DND-41 (cell line): ENCODE measurements around the gene NAP1L4.

ENCODE experiments used
- EZH2 ChIP-seq: IDR thresholded peaks from 3 replicates; pipeline ENCODE4 v1.6.1; 2012; ENCODE audit warnings: borderline replicate concordance, low read depth, mild to moderate bottlenecking, moderate library complexity, low read length, inconsistent platforms; ENCODE audit not compliant: severe bottlenecking
- TF ChIP-seq, protein P1 (sequence below): IDR thresholded peaks from 2 replicates; pipeline ENCODE4 v1.5.1; 2012; ENCODE audit warnings: borderline replicate concordance, low read length, moderate library complexity, mild to moderate bottlenecking; ENCODE audit not compliant: poor library complexity, severe bottlenecking; ENCODE audit errors: extremely low read depth

DNA sequence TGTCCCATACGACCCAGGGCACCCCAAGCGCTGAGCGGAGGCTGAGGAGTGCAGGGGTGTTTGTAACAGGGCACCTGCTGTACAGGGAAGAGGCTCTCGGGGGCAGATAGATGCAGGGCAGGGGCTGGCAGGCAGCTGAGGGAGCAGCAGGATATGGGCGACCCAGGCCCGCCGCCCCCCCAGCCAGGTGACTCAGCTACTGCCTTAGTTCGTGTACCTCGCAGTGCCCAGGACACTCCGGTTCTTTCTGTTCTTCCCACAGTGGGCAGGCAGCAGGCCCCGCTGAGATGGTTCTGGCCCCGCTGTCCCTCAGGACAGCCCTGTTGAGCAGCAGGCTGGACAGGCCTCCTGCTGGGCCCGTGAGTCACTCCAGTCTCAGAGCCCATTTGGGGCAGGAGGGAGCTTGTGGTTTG, 79.1 kb downstream of the NAP1L4 start:
- TF ChIP-seq, protein P1, sequence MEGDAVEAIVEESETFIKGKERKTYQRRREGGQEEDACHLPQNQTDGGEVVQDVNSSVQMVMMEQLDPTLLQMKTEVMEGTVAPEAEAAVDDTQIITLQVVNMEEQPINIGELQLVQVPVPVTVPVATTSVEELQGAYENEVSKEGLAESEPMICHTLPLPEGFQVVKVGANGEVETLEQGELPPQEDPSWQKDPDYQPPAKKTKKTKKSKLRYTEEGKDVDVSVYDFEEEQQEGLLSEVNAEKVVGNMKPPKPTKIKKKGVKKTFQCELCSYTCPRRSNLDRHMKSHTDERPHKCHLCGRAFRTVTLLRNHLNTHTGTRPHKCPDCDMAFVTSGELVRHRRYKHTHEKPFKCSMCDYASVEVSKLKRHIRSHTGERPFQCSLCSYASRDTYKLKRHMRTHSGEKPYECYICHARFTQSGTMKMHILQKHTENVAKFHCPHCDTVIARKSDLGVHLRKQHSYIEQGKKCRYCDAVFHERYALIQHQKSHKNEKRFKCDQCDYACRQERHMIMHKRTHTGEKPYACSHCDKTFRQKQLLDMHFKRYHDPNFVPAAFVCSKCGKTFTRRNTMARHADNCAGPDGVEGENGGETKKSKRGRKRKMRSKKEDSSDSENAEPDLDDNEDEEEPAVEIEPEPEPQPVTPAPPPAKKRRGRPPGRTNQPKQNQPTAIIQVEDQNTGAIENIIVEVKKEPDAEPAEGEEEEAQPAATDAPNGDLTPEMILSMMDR = no peak
- TF ChIP-seq EZH2 = no peak
